MM.1S (cell line): ENCODE results near the gene CTSF.
"Not testable (repeated sequence)": the region's sequence is repeated elsewhere in the genome, so short reads cannot be mapped to it uniquely, and the experiment has no call there.

ENCODE experiments used
- DNase-seq: peaks from one replicate; pipeline ENCODE4 v3.0.0-alpha.2; 2015
- H2AFZ ChIP-seq: fragments of 300-600 bp; sonication (generic); 2 replicates; pipeline ENCODE4 v1.6.0; 2016; ENCODE audit warnings: antibody characterized with exemption, low read length
- H3F3A ChIP-seq: fragments of 300-600 bp; sonication (generic); 2 replicates; pipeline ENCODE4 v1.6.1; 2016; ENCODE audit warnings: mild to moderate bottlenecking, antibody characterized with exemption, low read length, moderate library complexity, mixed read lengths; ENCODE audit not compliant: insufficient read depth
- H3K27ac ChIP-seq: fragments of 300-600 bp; sonication (generic); 2 replicates; pipeline ENCODE4 v1.5.1; 2016; ENCODE audit warnings: mild to moderate bottlenecking, low read length
- H3K27me3 ChIP-seq: fragments of 300-600 bp; sonication (generic); replicated peaks from 2 replicates; pipeline ENCODE4 v1.6.0; 2016; ENCODE audit warnings: low read length; ENCODE audit not compliant: insufficient read depth
- H3K36me3 ChIP-seq: fragments of 300-600 bp; sonication (generic); replicated peaks from 2 replicates; pipeline ENCODE4 v1.6.1; 2016; ENCODE audit warnings: mild to moderate bottlenecking, low read length, mixed read lengths; ENCODE audit not compliant: insufficient read depth
- H3K4me1 ChIP-seq: fragments of 300-600 bp; sonication (generic); 2 replicates; pipeline ENCODE4 v1.6.1; 2016; ENCODE audit warnings: low read length, mixed read lengths
- H3K4me2 ChIP-seq: fragments of 300-600 bp; sonication (generic); 2 replicates; pipeline ENCODE4 v1.6.0; 2016; ENCODE audit warnings: low read depth, low read length
- H3K4me3 ChIP-seq: fragments of 300-600 bp; sonication (generic); 2 replicates; pipeline ENCODE4 v1.5.1; 2016; ENCODE audit warnings: low read length, mixed read lengths
- H3K79me2 ChIP-seq: fragments of 300-600 bp; sonication (generic); 2 replicates; pipeline ENCODE4 v1.6.1; 2016; ENCODE audit warnings: mixed run types, low read length, mixed read lengths
- H3K9ac ChIP-seq: fragments of 300-600 bp; sonication (generic); 2 replicates; pipeline ENCODE4 v1.6.1; 2016; ENCODE audit warnings: low read length, mixed read lengths
- H3K9me2 ChIP-seq: fragments of 300-600 bp; sonication (generic); replicated peaks from 2 replicates; pipeline ENCODE4 v1.6.1; 2016; ENCODE audit warnings: mild to moderate bottlenecking, low read length, mixed read lengths; ENCODE audit not compliant: insufficient read depth
- H3K9me3 ChIP-seq: fragments of 300-600 bp; sonication (generic); replicated peaks from 2 replicates; pipeline ENCODE4 v1.6.1; 2016; ENCODE audit warnings: mild to moderate bottlenecking, low read length, mixed read lengths; ENCODE audit not compliant: insufficient read depth
- H4K20me1 ChIP-seq: fragments of 300-600 bp; sonication (generic); 2 replicates; pipeline ENCODE4 v1.6.1; 2016; ENCODE audit warnings: mild to moderate bottlenecking, low read length, moderate library complexity, mixed read lengths; ENCODE audit not compliant: insufficient read depth
- CTCF ChIP-seq: fragments of 300-600 bp; sonication (generic); IDR thresholded peaks from 2 replicates; pipeline ENCODE4 v1.5.1; 2016; ENCODE audit warnings: antibody characterized with exemption, low read length, mixed read lengths
- EZH2 ChIP-seq: fragments of 300-600 bp; sonication (generic); optimal IDR thresholded peaks from 2 replicates; pipeline ENCODE3; 2017; ENCODE audit warnings: low read depth, mild to moderate bottlenecking, antibody characterized with exemption, low read length, mixed read lengths
- EZH2phosphoT487 ChIP-seq: fragments of 300-600 bp; sonication (generic); IDR thresholded peaks from 2 replicates; pipeline ENCODE4 v1.6.1; 2018; ENCODE audit warnings: antibody characterized with exemption, low read length

CTSF gene

GRCh38 chr11:66607126-66607834 is 38.9 kb upstream of the CTSF start:
- Histone ChIP-seq H3K4me1 (no peaks in the 10 kb centered on the region), H3K79me2 (no peaks in the 10 kb centered on the region), H3K4me3 (no peak overlapping the region), H3K27me3 (no peaks in the 10 kb centered on the region), H2AFZ (no peak overlapping the region), H3K9me2 (no peaks in the 10 kb centered on the region), H3K36me3 (no peaks in the 10 kb centered on the region), H3K9ac (no peak overlapping the region), H3K27ac (no peak overlapping the region), H3F3A (no peaks in the 10 kb centered on the region), H3K9me3 (no peaks in the 10 kb centered on the region), H3K4me2 (no peak overlapping the region), H4K20me1 (no peaks in the 10 kb centered on the region)
- DNase-seq, result no peak
- TF ChIP-seq CTCF (no peak), EZH2phosphoT487 (no peak), EZH2 (no peak)

GRCh38 chr11:66606608-66607007 is 38.2 kb upstream of the CTSF start:
- DNase-seq, H3K9me2 ChIP-seq, H3K27me3 ChIP-seq, H3K27ac ChIP-seq, H2AFZ ChIP-seq, H3K9ac ChIP-seq, H3K9me3 ChIP-seq, H3K4me2 ChIP-seq, H3K36me3 ChIP-seq, H3K79me2 ChIP-seq, H3K4me1 ChIP-seq, H3F3A ChIP-seq, H4K20me1 ChIP-seq, H3K4me3 ChIP-seq: not testable (repeated sequence)

- Histone ChIP-seq H3K9me2 (no peaks in the 10 kb centered on the region), H3K36me3 (no peaks in the 10 kb centered on the region), H3K9me3 (no peaks in the 10 kb centered on the region), H3K27ac (no peak overlapping the region), H3K79me2 (no peaks in the 10 kb centered on the region), H3F3A (no peaks in the 10 kb centered on the region), H3K27me3 (no peaks in the 10 kb centered on the region), H3K4me3 (no peak overlapping the region), H3K4me2 (no peak overlapping the region), H3K4me1 (no peaks in the 10 kb centered on the region), H4K20me1 (no peaks in the 10 kb centered on the region), H2AFZ (no peak overlapping the region), H3K9ac (no peak overlapping the region)
- DNase-seq, result no peak
- no peak for TF ChIP-seq CTCF
- TF ChIP-seq EZH2phosphoT487, result no peak
- TF ChIP-seq EZH2, result no peak
Observed at GRCh38 chr11:66604155-66604554, 35.7 kb upstream of the CTSF start.

- Histone ChIP-seq H3K4me1 (no peaks in the 10 kb centered on the region), H3F3A (no peaks in the 10 kb centered on the region), H3K79me2 (no peaks in the 10 kb centered on the region), H3K27me3 (no peaks in the 10 kb centered on the region), H4K20me1 (no peaks in the 10 kb centered on the region), H3K4me2 (no peak overlapping the region), H3K27ac (no peak overlapping the region), H3K4me3 (no peak overlapping the region), H3K9me2 (no peaks in the 10 kb centered on the region), H3K36me3 (no peaks in the 10 kb centered on the region), H3K9ac (no peak overlapping the region), H2AFZ (no peak overlapping the region), H3K9me3 (no peaks in the 10 kb centered on the region)
- DNase-seq, result no peak
- no peak for TF ChIP-seq EZH2
- no peak for TF ChIP-seq CTCF
- TF ChIP-seq EZH2phosphoT487, result no peak
Observed at GRCh38 chr11:66603072-66603471, 34.7 kb upstream of the CTSF start.
